ENCODE results near the gene MRM3.

GRCh38 chr17:753418-753817 lies 28.7 kb upstream of the MRM3 start:
- TF ChIP-seq SIN3A (IDR thresholded peaks at IDR 0.05; ENCODE audit: borderline replicate concordance, insufficient read depth, low read length) (no peak), REST (IDR thresholded peaks at IDR 0.05; ENCODE audit: insufficient read depth in 1 of 2, low read depth in 2 of 2, low read length in 2 of 2) (no peak), POLR2AphosphoS5 (IDR thresholded peaks at IDR 0.05; ENCODE audit: low read depth, low read length) (no peak), TAF1 (IDR thresholded peaks at IDR 0.05; ENCODE audit: borderline replicate concordance, insufficient read depth, low read length) (no peak)
